IMR-90 (cell line): ENCODE results near the gene FLCN. TPM values are rescaled to one million over a fixed set of nuclear protein-coding genes. Genes with fewer than 3 reads are reported as not detected.
A peak's percentile ranks its signal among the peaks of the same experiment; 100 is the strongest.

Experiments used
- ATAC-seq: fragments of 200-7000 bp; cut with Tn5 transposase; 2 replicates; pipeline ENCODE4 v1.9.1; 2020; ENCODE audit warnings: low read depth, mild to moderate bottlenecking, moderate library complexity
- BruUV-seq: library from RNA; stranded (reverse); fragments of 400-500 nt; replicated peaks from 2 replicates; lab custom pipeline; 2021; lab: Mats Ljungman, UMichigan
- CTCF ChIA-PET: fragments of 300-600 bp; formaldehyde crosslinking; extraction: SDS; loops from one replicate; lab custom pipeline; 2021; ENCODE audit warnings: antibody characterized with exemption; lab: Yijun Ruan, JAX
- POLR2A ChIA-PET: fragments of 300-600 bp; sonication (Branson Sonifier 250); formaldehyde crosslinking; loops from one replicate; lab custom pipeline; 2022; ENCODE audit warnings: antibody characterized with exemption; ENCODE audit not compliant: unreplicated experiment; lab: Charles Lee
- DNase-seq: peaks from one replicate; pipeline ENCODE4 v3.0.0; 2013
- H2AFZ ChIP-seq: replicated peaks from 2 replicates; pipeline ENCODE3; 2013; ENCODE audit warnings: low read length, mild to moderate bottlenecking; ENCODE audit not compliant: poor library complexity
- H2AK5ac ChIP-seq: 2 replicates; pipeline ENCODE4 v1.6.1; 2013; ENCODE audit warnings: low read depth, low read length, inconsistent platforms
- H2AK9ac ChIP-seq: replicated peaks from 2 replicates; pipeline ENCODE3; 2013; ENCODE audit warnings: mild to moderate bottlenecking, low read depth, low read length, moderate library complexity; ENCODE audit not compliant: poor library complexity
- H2BK120ac ChIP-seq: 2 replicates; pipeline ENCODE4 v1.6.1; 2013; ENCODE audit warnings: low read depth, low read length, inconsistent platforms
- H2BK15ac ChIP-seq: 3 replicates; pipeline ENCODE4 v1.6.1; 2013; ENCODE audit warnings: low read depth, low read length, inconsistent platforms
- H2BK20ac ChIP-seq: 2 replicates; pipeline ENCODE4 v1.6.1; 2013; ENCODE audit warnings: low read depth, mild to moderate bottlenecking, inconsistent platforms, low read length, moderate library complexity
- H2BK5ac ChIP-seq: 2 replicates; pipeline ENCODE4 v1.6.1; 2013; ENCODE audit warnings: mild to moderate bottlenecking, low read depth, low read length, inconsistent platforms; ENCODE audit not compliant: poor library complexity, severe bottlenecking
- H3K14ac ChIP-seq: replicated peaks from 2 replicates; pipeline ENCODE4 v1.6.1; 2013; ENCODE audit warnings: low read depth, low read length, inconsistent platforms
- H3K18ac ChIP-seq: 2 replicates; pipeline ENCODE4 v1.6.1; 2013; ENCODE audit warnings: low read depth, low read length, control low read depth
- H3K23ac ChIP-seq: 2 replicates; pipeline ENCODE4 v1.6.1; 2013; ENCODE audit warnings: low read depth, low read length, inconsistent platforms
- H3K27ac ChIP-seq: 2 replicates; pipeline ENCODE4 v1.5.1; 2013; ENCODE audit warnings: mild to moderate bottlenecking, control low read depth, low read length; ENCODE audit not compliant: insufficient read depth
- H3K27me3 ChIP-seq: 2 replicates; pipeline ENCODE4 v1.6.1; 2013; ENCODE audit warnings: low read length; ENCODE audit not compliant: control insufficient read depth, insufficient read depth
- H3K36me3 ChIP-seq: 2 replicates; pipeline ENCODE4 v1.6.1; 2013; ENCODE audit warnings: low read length, mixed read lengths; ENCODE audit not compliant: control insufficient read depth, insufficient read depth
- H3K4ac ChIP-seq: 2 replicates; pipeline ENCODE4 v1.6.1; 2013; ENCODE audit warnings: low read depth, low read length, inconsistent platforms
- H3K4me1 ChIP-seq: 2 replicates; pipeline ENCODE4 v1.6.1; 2013; ENCODE audit warnings: low read length, mixed read lengths; ENCODE audit not compliant: control insufficient read depth, insufficient read depth
- H3K4me2 ChIP-seq: 2 replicates; pipeline ENCODE4 v1.6.1; 2013; ENCODE audit warnings: low read depth, mild to moderate bottlenecking, control low read depth, low read length, moderate library complexity
- H3K4me3 ChIP-seq: 2 replicates; pipeline ENCODE4 v1.5.1; 2013; ENCODE audit warnings: low read depth, mild to moderate bottlenecking, control low read depth, low read length, moderate library complexity; ENCODE audit not compliant: insufficient read depth
- H3K56ac ChIP-seq: 2 replicates; pipeline ENCODE4 v1.6.1; 2013; ENCODE audit warnings: low read length, inconsistent platforms; ENCODE audit not compliant: insufficient read depth; ENCODE audit errors: extremely low read depth
- H3K79me1 ChIP-seq, 2 experiments: 2 replicates each; pipeline ENCODE4 v1.6.1; 2013; ENCODE audit warnings: low read length in 2 of 2, inconsistent platforms in 1 of 2, low read depth in 1 of 2
- H3K9ac ChIP-seq: 2 replicates; pipeline ENCODE4 v1.6.1; 2013; ENCODE audit warnings: low read depth, low read length, control low read depth
- H3K9me1 ChIP-seq: 2 replicates; pipeline ENCODE4 v1.6.1; 2013; ENCODE audit warnings: low read length, inconsistent platforms; ENCODE audit not compliant: insufficient read depth
- H3K9me3 ChIP-seq: 2 replicates; pipeline ENCODE4 v1.6.1; 2013; ENCODE audit warnings: low read length; ENCODE audit not compliant: control insufficient read depth, insufficient read depth
- H4K20me1 ChIP-seq: 2 replicates; pipeline ENCODE4 v1.6.1; 2013; ENCODE audit warnings: low read length, inconsistent platforms; ENCODE audit not compliant: insufficient read depth
- H4K5ac ChIP-seq: 2 replicates; pipeline ENCODE4 v1.6.1; 2013; ENCODE audit warnings: mild to moderate bottlenecking, low read depth, low read length, control low read depth
- H4K8ac ChIP-seq, 2 experiments: 2 replicates each; pipeline ENCODE4 v1.6.1; 2013; ENCODE audit warnings: low read depth in 2 of 2, low read length in 2 of 2, control low read depth in 1 of 2, inconsistent platforms in 1 of 2
- H4K91ac ChIP-seq: 2 replicates; pipeline ENCODE4 v1.6.1; 2013; ENCODE audit warnings: low read depth, low read length, inconsistent platforms; ENCODE audit not compliant: insufficient read depth
- BHLHE40 ChIP-seq: fragments of 150-350 bp; IDR thresholded peaks from 2 replicates; pipeline ENCODE4 v1.6.1; 2016; ENCODE audit warnings: mild to moderate bottlenecking, low read depth, low read length
- CEBPB ChIP-seq: IDR thresholded peaks from 2 replicates; pipeline ENCODE4 v1.6.1; 2012; ENCODE audit warnings: low read depth, low read length, improper control_type of control experiment
- ELK1 ChIP-seq: fragments of 150-350 bp; IDR thresholded peaks from 2 replicates; pipeline ENCODE4 v1.6.1; 2016; ENCODE audit warnings: low read depth, mild to moderate bottlenecking, low read length, moderate library complexity, borderline replicate concordance
- MAFK ChIP-seq: IDR thresholded peaks from 2 replicates; pipeline ENCODE4 v1.6.1; 2012; ENCODE audit warnings: low read depth, low read length, improper control_type of control experiment
- MAZ ChIP-seq: IDR thresholded peaks from 2 replicates; pipeline ENCODE4 v1.6.1; 2012; ENCODE audit warnings: low read depth, mild to moderate bottlenecking, low read length, improper control_type of control experiment, moderate library complexity, borderline replicate concordance
- MXI1 ChIP-seq: IDR thresholded peaks from 2 replicates; pipeline ENCODE4 v1.6.1; 2012; ENCODE audit warnings: low read depth, mild to moderate bottlenecking, low read length, moderate library complexity, borderline replicate concordance
- POLR2A ChIP-seq: IDR thresholded peaks from 2 replicates; pipeline ENCODE4 v1.6.1; 2012; ENCODE audit warnings: mild to moderate bottlenecking, low read depth, low read length
- RCOR1 ChIP-seq: IDR thresholded peaks from 2 replicates; pipeline ENCODE4 v1.6.1; 2012; ENCODE audit warnings: mild to moderate bottlenecking, low read length, improper control_type of control experiment; ENCODE audit not compliant: insufficient replicate concordance
- RFX5 ChIP-seq: IDR thresholded peaks from 2 replicates; pipeline ENCODE4 v1.8.0; 2012; ENCODE audit warnings: low read depth, mild to moderate bottlenecking, low read length, moderate library complexity
- SMC3 ChIP-seq: fragments of 150-350 bp; IDR thresholded peaks from 2 replicates; pipeline ENCODE4 v1.6.1; 2016; ENCODE audit warnings: low read depth, mild to moderate bottlenecking, antibody characterized with exemption, low read length, moderate library complexity
- WGBS, 2 experiments: methylation state at CpG; one replicate each; pipeline versions ENCODE4 v1.1.5 to v1.1.7; 2013; ENCODE audit warnings: missing lambda C conversion rate in 2 of 2; ENCODE audit not compliant: insufficient read length in 1 of 2; ENCODE audit errors: extremely low coverage in 2 of 2; 5-methylcytosine and 5-hydroxymethylcytosine counted together
- dilution Hi-C: fragments of 300-500 bp; cut with HindIII; formaldehyde crosslinking; loops from one replicate; pipeline ENCODE4 v1.14.3; 2018; ENCODE audit warnings: low sequenced_read_pairs; ENCODE audit not compliant: unreplicated experiment
- in situ Hi-C: fragments of 300-500 bp; cut with MboI; formaldehyde crosslinking; loops from 3 replicates; pipeline ENCODE4 v1.14.3; 2019; ENCODE audit warnings: low sequenced_read_pairs, inconsistent platforms, mixed read lengths
- intact Hi-C: fragments of 100-400 bp; cut with micrococcal nuclease; formaldehyde crosslinking; loops from 2 replicates; pipeline ENCODE4 v1.10.0; 2022
- polyA plus RNA-seq, 3 experiments: library from polyadenylated mRNA; depleted of rRNA; stranded (reverse); fragments of >200 nt; gene quantifications; 2 replicates each; pipeline ENCODE4 v1.2.3, GENCODE V29; 2012; ENCODE audit warnings: low replicate concordance in 1 of 3
- total RNA-seq: library from RNA; depleted of rRNA; stranded (reverse); fragments of >200 nt; gene quantifications from 2 replicates; pipeline ENCODE4 v1.2.3, GENCODE V29; 2012
- TF ChIP-seq, protein P1 (sequence below): fragments of 150-350 bp; IDR thresholded peaks from 2 replicates; pipeline ENCODE4 v1.6.1; 2017; ENCODE audit warnings: mild to moderate bottlenecking, antibody characterized with exemption, low read length, low read depth
- TF ChIP-seq, protein P2 (sequence below): conservative IDR thresholded peaks from 2 replicates; pipeline ENCODE4 v1.5.1; 2012; ENCODE audit warnings: mild to moderate bottlenecking, low read depth, low read length, improper control_type of control experiment

FLCN gene
- total and polyA plus RNA-seq, 2 of the 4 experiments (the other 2 are of a cell fraction) = 16.8 to 24.8 TPM

- ChIA-PET CTCF (interaction anchor here (0.7 kb wide), 1 partner anchor 333 kb away, joined by 4 read pairs; no protein-coding TSS in a partner anchor), POLR2A (interaction anchor here (0.5 kb wide), 1 partner anchor 17 kb away, joined by 18 read pairs; no protein-coding TSS in a partner anchor)
- in situ Hi-C loops = no loop called here
- H3K18ac ChIP-seq = peak within 1 kb of the TSS; percentile 30; the same call in 1 of the 2 replicates
- ATAC-seq (peak; percentile 96), DNase-seq (peak; percentile 98)
- H3K9me3 ChIP-seq = no peaks in the 10 kb centered on the region
- H4K5ac ChIP-seq = peak within 1 kb of the TSS; percentile 97
- H2BK120ac ChIP-seq = peak within 1 kb of the TSS; percentile 26; the same call in 1 of the 2 replicates
- H3K27ac ChIP-seq = peak within 1 kb of the TSS; percentile 85
- peak within 1 kb of the TSS; percentile 79 for H4K91ac ChIP-seq
- peaks cover 23% of the 10 kb centered on the region; the same call in 1 of the 2 replicates for H4K20me1 ChIP-seq
- H2BK20ac ChIP-seq = peak within 1 kb of the TSS; percentile 35; the same call in 1 of the 2 replicates
- H3K56ac ChIP-seq = peak within 1 kb of the TSS; percentile 71
- H3K23ac ChIP-seq = peak within 1 kb of the TSS; percentile 97
- peak within 1 kb of the TSS; percentile 84 for H2AK5ac ChIP-seq
- peak within 1 kb of the TSS; percentile 82 to 99 for H4K8ac ChIP-seq
- peaks cover 3 to 37% of the 10 kb centered on the region in 2 experiments; a peak in 3 of 4 replicates for H3K79me1 ChIP-seq
- H3K4me3 ChIP-seq = peak within 1 kb of the TSS; percentile 75
- peak within 1 kb of the TSS; percentile 98 for H2AK9ac ChIP-seq
- peak within 1 kb of the TSS; percentile 98 for H2AFZ ChIP-seq
- peaks cover 4% of the 10 kb centered on the region for H3K4me1 ChIP-seq
- H3K4ac ChIP-seq = peak within 1 kb of the TSS; percentile 91
- peak within 1 kb of the TSS; percentile 95 for H3K4me2 ChIP-seq
- H2BK5ac ChIP-seq = peak within 1 kb of the TSS; percentile 79
- 1% methylated on average over 42 of the region's 80 CpGs; no CpG with 5 or more reads in 1 of the 2 experiments for WGBS, 2 experiments
- intact Hi-C loops = no loop called here
- no peaks in the 10 kb centered on the region for H3K27me3 ChIP-seq
- H3K36me3 ChIP-seq = peaks cover 1% of the 10 kb centered on the region
- H2BK15ac ChIP-seq = no peak within 1 kb of the TSS
- H3K9me1 ChIP-seq = peaks cover 9% of the 10 kb centered on the region
- dilution Hi-C loops = no loop called here
- no TSS peak for BruUV-seq
- H3K14ac ChIP-seq = peak within 1 kb of the TSS; percentile 98
- peak within 1 kb of the TSS; percentile 84 for H3K9ac ChIP-seq
- TF ChIP-seq RCOR1 (peak; percentile 15), BHLHE40 (peak; percentile 63), MAZ (peak; percentile 40; the same call in 1 of the 2 replicates), CEBPB (peak; percentile 67), POLR2A (peak; percentile 82), MAFK (peak; percentile 89), MXI1 (peak; percentile 81), SMC3 (no peak), RFX5 (0 out of 2 replicates have a peak, but pooled peaks have one; percentile 37), ELK1 (no peak)
- TF ChIP-seq, protein P1, sequence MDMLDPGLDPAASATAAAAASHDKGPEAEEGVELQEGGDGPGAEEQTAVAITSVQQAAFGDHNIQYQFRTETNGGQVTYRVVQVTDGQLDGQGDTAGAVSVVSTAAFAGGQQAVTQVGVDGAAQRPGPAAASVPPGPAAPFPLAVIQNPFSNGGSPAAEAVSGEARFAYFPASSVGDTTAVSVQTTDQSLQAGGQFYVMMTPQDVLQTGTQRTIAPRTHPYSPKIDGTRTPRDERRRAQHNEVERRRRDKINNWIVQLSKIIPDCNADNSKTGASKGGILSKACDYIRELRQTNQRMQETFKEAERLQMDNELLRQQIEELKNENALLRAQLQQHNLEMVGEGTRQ = peak; percentile 46
- TF ChIP-seq, protein P2, sequence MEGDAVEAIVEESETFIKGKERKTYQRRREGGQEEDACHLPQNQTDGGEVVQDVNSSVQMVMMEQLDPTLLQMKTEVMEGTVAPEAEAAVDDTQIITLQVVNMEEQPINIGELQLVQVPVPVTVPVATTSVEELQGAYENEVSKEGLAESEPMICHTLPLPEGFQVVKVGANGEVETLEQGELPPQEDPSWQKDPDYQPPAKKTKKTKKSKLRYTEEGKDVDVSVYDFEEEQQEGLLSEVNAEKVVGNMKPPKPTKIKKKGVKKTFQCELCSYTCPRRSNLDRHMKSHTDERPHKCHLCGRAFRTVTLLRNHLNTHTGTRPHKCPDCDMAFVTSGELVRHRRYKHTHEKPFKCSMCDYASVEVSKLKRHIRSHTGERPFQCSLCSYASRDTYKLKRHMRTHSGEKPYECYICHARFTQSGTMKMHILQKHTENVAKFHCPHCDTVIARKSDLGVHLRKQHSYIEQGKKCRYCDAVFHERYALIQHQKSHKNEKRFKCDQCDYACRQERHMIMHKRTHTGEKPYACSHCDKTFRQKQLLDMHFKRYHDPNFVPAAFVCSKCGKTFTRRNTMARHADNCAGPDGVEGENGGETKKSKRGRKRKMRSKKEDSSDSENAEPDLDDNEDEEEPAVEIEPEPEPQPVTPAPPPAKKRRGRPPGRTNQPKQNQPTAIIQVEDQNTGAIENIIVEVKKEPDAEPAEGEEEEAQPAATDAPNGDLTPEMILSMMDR = no peak
Observed at GRCh38 chr17:17280613-17281549, 43.9 kb upstream of the FLCN start, which contains the start of gene COPS3. Gene COPS3, minus strand, starts transcription at chr17:17281246. Its CDS starts 60 bp downstream, at chr17:17281186.
